Measurements from ENCODE around the gene PGLYRP2.

PGLYRP2 gene

DNA sequence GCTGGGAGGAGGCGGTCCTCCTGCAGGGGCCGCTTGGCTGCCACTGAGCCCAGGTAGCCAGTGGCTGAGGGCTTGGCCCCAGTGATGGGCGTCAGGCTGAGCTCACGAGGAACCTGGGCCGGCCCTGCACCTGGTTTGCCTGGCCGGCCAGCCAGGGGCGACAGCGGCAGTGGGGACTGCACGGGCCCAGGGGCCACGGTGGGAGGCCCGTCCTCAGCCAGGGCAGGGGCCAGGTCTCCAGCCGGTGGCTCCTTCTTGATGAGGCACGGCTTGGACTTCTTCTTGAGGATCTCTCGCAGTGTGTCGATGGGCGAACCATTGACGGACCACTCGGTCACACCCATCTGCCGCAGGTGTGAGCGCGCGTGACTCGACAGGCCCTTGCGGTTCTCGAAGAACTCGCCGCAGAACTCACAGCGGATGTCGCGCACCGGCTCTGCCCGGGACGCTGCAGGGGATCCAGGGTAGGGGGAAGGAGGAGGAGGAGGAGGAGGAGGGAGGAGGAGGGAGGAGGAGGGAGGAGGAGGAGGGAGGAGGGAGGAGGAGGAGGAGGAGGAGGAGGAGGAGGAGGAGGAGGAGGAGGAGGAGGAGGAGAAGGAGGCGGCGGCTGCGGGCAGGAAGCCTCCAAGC lies 53.9 kb downstream of the PGLYRP2 start:
- DNase-seq = no peak

DNA sequence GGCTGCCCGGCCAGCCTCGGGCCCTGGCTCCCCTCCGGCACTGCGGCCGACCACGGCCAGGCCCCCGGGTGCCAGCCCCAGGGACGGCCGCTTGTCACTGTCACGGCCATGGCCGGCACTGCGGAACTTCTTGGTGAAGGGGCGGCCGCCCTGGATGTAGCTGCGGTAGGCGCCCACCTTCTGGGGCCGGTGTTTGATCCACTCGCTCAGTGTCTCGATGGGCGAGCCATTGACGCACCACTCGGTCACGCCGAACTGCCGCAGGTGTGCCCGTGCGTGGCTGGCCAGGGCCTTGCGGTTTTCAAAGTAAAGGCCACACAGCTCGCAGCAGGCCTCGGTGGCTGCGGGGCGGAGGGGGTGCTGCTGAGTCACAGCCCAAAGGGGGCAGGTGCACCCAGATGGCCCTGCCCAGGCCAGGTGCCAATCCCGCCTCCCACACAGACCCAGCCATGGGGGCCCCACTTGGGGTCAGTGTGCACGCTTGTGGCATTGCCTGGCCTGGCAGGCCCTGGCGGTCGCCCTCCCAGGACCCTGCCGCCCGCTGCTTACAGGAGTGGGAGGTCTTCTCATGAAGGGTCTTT lies 54.5 kb downstream of the PGLYRP2 start:
- DNase-seq = no peak

- no peak for DNase-seq
Observed at GRCh38 chr19:15424121-15424520, 55.2 kb downstream of the PGLYRP2 start.

DNA sequence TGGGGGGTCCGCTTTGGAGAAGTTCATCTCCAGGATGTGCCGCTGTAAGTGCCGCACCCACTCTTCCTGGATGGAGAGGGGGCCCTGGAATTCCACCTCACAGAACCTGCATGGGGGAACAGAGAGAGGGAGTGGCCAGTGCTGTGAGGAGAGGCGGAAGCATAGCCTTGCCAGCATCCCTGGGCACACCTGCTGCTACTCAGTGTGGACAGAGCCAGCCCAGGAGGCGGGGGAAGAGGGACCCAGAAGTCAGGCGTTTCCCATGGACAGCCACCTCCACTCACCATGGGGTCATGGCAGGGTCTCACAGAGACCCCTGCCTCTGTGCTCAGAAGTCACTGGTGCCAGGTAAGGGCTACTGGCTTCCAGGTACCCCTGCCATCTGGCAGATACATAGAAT lies 56.2 kb downstream of the PGLYRP2 start:
- DNase-seq = no peak

- DNase-seq = no peak
Observed at GRCh38 chr19:15422296-15423075, 56.8 kb downstream of the PGLYRP2 start.

DNA sequence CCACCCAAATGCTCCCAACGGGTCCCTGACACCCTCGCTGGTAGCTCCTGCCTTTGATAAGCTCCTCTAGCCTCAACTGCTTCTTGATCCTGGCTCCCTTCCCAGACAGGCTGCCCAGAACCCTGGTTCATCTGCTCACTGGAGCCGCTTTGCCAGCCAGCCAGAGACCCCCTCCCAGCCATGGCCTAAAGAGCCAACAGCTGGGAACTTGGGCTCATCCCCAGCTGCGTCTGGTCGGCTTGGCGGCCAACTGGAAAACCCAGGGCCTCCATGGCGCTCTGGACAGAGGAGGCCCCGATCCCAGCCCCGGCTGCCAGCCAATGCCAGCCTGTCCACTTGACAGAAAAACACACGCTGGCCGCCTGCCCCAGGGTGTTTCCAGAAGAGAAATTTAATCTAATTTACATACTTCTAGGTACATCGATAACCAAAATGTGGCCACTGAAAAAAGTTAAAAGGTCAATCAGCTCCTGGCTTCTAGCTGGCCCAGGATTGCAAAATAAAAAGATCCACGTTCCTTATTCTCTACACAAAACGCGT lies 57.5 kb downstream of the PGLYRP2 start:
- DNase-seq = no peak

DNA sequence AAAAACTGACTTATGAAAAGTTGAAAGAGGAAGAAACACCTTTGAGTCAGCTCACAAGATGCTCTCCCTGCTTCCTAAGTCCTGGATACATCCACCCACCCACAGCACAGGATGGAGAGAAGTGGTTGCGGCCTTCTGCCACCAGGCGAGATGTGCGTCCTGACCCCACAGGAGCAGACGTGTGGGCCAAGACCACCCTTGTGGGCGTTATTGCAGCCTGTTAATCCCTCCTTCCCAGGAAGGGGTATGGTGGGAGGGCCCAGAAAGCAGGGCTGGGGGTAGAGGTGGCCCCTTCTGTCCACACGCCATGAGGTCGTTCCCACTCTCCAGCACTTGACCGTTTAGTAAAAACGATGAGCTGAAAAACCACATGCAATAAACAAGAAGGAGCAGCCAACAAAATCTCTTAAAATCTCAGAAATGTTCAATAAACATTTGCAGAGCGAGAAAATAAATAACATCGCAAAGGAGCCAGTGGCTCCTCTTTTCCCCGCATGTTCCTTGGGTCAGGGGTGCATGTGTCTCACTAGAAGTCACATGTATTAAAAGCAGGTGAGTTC lies 58.1 kb downstream of the PGLYRP2 start:
- no peak for DNase-seq

DNA sequence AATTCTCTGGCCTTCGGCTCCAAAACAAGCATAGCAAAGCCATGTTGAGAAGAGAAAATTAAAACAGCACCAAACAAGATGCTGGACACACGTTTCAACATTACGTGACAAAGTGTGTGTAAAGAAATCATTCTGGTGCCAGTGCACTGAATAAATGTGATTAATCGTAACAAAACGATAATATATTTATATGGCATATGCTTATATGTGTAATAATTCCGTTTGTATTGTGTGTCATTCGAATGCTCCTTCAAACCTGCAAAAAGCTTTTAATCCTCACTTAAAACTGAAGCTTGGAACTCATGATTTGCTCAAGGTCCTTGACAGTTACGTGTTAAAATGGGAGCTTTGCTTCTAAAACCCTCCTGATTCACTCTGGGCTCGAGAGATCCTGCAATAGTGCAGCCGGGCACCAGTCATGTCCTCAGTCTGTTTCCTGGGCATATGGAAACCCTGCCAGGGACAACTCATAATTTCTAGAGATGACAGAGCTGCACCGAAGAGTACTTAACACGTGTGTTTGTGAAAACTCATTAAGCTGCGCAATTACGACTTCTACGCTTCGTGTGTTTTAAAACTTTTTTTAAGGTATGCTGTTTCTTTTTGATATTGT lies 59.8 kb downstream of the PGLYRP2 start:
- DNase-seq = peak; percentile 15
